ENCODE results near the gene COMMD1.
A peak's percentile ranks its signal among the peaks of the same experiment; 100 is the strongest.
"Not testable (repeated sequence)": the region's sequence is repeated elsewhere in the genome, so short reads cannot be mapped to it uniquely, and the experiment has no call there.

Gene COMMD1

GRCh38 chr2:61909116-61909515, 3.6 kb downstream of the COMMD1 start:
- TF ChIP-seq, protein P1, sequence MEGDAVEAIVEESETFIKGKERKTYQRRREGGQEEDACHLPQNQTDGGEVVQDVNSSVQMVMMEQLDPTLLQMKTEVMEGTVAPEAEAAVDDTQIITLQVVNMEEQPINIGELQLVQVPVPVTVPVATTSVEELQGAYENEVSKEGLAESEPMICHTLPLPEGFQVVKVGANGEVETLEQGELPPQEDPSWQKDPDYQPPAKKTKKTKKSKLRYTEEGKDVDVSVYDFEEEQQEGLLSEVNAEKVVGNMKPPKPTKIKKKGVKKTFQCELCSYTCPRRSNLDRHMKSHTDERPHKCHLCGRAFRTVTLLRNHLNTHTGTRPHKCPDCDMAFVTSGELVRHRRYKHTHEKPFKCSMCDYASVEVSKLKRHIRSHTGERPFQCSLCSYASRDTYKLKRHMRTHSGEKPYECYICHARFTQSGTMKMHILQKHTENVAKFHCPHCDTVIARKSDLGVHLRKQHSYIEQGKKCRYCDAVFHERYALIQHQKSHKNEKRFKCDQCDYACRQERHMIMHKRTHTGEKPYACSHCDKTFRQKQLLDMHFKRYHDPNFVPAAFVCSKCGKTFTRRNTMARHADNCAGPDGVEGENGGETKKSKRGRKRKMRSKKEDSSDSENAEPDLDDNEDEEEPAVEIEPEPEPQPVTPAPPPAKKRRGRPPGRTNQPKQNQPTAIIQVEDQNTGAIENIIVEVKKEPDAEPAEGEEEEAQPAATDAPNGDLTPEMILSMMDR (IDR thresholded peaks at IDR 0.05; ENCODE audit: low read depth, low read length), result no peak
- no peak for DNase-seq (ENCODE audit: extremely low read depth, low read depth)

GRCh38 chr2:61910603-61911002, 5.1 kb downstream of the COMMD1 start:
- no peak for DNase-seq (ENCODE audit: extremely low read depth, low read depth)
- TF ChIP-seq, protein P1 (IDR thresholded peaks at IDR 0.05; ENCODE audit: low read depth, low read length), result peak; percentile 13

GRCh38 chr2:61911510-61911909, 6.0 kb downstream of the COMMD1 start:
- no peak for DNase-seq (ENCODE audit: extremely low read depth, low read depth)
- TF ChIP-seq, protein P1 (IDR thresholded peaks at IDR 0.05; ENCODE audit: low read depth, low read length), result no peak; the same call in 1 of the 2 replicates

DNA sequence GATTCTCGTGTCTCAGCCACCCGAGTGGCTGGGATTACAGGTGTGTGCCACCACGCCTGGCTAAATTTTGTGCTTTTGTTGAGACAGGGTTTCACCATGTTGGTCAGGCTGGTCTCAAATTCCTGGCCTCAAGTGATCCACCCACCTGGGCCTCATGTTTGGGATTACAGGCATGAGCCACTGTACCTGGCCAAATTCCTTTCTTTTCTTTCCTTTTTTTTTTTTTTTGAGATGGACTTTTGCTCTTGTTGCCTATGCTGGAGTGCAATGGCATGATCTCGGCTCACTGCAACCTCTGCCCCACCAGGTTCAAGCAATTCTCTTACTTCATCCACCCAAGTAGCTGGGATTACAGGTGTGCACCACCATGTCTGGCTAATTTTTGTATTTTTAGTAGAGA, 9.3 kb downstream of the COMMD1 start:
- not testable (repeated sequence) for DNase-seq (ENCODE audit: extremely low read depth, low read depth)

GRCh38 chr2:61920548-61920947, 15.1 kb downstream of the COMMD1 start:
- no peak for DNase-seq (ENCODE audit: extremely low read depth, low read depth)
- TF ChIP-seq, protein P1 (IDR thresholded peaks at IDR 0.05; ENCODE audit: low read depth, low read length), result no peak

DNA sequence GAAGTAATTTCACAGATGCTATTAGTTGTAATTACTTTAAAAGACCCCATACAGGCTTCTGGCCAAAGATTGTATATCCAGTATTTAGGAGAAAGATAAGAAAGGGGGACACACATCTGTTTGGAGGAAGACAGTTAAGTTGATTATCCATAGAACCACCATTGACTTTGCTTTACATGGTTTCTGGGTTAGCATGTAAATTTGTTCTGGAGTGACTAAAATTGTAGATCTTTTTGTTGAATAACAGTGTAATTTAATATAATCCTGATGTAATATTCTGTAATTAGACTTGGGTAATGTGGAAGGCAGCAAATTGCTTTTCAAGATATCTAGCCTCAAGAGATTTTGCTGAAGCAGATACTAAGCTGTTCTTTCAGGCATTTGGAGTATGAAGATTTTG, 17.2 kb downstream of the COMMD1 start:
- no peak for DNase-seq (ENCODE audit: extremely low read depth, low read depth)
- TF ChIP-seq, protein P1 (IDR thresholded peaks at IDR 0.05; ENCODE audit: low read depth, low read length), result no peak

GRCh38 chr2:61924895-61925663, 19.6 kb downstream of the COMMD1 start:
- no peak for DNase-seq (ENCODE audit: extremely low read depth, low read depth)
- TF ChIP-seq, protein P1 (IDR thresholded peaks at IDR 0.05; ENCODE audit: low read depth, low read length), result no peak

Measured in AG09319 (cell line).